ENCODE results near the gene CDS2.

Gene CDS2

DNA sequence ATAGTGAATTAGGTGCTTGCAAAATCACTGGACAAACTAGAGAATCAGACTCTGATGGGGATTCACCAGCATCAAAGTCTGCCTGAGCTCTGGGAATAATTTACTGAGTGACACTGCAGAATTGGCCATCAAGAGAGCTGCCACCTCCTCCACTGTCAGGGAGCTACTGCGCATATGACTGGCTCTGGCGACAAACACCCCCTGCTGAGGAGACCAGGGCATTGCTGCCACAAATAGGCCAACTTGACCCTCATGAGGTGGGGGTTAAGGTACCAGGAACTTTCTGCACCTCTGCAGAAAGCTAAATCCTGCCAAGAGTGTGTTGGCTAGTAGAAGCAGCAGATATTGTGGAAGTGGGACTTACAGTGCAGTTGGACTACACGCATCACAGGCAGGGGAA lies 88.0 kb downstream of the CDS2 start:
- no peak for DNase-seq

DNA sequence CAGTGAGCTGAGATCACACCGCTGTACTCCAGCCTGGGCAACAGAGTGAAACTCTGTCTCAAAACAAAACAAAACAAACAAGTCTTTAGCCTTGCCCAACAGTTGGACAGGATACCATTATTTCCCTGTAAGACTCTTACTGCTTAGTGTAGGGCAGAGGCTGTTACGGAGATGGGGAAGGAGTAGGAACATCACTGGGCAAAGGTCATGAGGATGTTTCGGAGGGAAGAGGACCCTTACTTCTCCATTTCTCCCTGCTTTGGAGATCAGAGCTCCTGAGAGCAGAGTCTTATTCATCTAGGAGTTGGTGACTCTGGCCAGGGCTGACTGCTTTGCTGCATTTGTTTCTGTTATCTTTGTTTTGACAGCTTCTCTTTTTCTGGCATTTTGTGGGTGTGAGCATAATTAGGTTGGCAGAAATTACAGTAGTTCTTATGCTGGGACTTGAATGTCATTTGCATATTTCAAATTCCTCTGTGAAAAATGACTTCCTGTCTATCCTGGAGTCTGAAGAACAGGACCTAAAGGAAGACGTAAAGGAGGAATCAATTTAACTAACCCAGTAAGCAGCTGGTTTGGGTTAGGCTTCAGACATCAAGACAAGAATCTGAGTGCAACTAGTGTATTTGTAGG lies 89.0 kb downstream of the CDS2 start:
- peak; percentile 39 to 52 (median 41) for DNase-seq

DNA sequence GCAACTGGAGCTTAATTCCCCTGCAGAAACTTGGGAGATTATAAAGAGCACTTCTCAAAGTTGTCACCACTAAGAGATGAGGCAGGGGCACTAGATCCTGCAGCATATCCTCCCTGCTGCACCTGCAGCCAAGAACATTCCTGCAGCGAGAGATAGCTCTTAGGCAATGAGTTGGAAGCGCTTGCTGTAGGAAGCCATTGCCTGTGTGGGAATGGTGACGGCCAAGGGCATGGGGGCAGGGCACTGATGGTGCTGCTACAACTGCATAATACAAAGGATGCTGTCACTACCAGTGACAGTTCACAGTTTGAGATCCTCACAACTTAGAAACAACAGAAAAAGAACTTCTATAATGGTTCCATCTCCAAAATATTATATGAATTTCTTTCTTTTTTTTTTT lies 89.9 kb downstream of the CDS2 start:
- DNase-seq = no peak

DNA sequence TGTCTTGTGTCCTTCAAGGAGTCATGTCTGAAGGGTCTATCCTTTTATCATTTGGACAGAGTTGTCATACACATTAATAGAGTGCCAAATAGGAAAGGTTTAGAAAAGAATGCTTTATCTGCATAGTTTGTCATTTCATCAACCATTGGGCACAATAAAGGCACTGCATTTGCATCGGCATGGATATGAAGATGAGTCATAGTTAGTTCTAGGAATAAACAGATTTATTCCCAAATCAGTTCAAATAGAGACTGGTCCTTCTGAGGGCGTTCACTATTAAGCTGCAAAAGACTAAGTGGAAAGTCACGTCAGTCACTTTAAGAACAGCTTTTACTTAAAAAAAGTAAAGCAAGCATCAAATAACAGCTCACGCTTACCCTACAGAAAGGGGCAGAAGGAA lies 90.8 kb downstream of the CDS2 start:
- no peak for DNase-seq

DNA sequence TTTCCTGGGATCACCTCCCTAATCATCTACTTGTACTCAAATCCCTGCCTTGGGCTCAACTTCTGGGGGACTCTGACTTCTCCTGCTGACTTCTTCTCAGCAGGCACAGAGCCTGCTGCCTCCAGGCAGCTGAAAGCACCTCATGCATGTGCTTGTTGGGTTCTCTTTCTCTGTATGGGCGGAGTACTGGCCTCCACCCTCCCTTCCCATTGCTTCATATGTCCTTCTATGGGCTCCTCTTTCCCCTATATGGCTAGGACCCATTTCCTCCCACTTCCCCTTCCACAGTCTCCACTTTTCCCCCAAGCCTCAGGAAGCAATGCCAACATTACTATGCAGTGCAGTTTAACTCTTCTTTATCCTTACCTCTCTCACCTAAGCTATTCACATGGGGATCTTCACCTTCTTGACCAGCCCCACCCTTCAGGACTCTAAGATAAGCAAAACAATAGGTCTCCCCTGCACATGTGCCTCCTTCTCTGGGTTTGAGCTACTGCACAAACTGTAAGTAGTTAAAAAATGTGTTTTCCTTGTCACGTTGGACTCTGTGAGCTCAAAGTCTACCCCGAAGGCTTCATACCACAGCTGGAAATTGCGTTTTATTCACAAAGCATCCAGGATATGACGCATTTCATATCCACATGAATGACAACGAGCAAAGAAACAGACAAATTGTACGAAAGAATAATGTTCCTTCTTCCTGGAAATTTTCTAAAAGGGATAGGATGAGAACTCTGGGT lies 93.7 kb downstream of the CDS2 start:
- DNase-seq = no peak

DNA sequence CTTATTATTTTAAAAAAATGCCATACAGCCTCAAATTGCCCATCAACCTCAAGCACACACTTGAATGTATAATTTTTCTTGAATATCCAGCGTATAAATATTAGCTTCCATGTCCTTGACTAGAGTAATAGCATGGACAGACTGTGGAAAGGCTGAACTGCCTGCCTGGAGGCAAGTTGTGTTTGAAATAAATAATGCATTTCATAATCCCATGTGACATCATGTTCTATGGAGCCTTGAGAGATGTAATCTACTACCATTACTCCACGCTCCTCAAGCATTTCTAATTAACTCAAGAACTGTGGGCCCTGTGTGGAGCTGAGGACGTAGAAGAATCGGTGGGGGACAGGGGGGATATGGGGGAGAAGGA lies 94.2 kb downstream of the CDS2 start:
- no peak for DNase-seq

DNA sequence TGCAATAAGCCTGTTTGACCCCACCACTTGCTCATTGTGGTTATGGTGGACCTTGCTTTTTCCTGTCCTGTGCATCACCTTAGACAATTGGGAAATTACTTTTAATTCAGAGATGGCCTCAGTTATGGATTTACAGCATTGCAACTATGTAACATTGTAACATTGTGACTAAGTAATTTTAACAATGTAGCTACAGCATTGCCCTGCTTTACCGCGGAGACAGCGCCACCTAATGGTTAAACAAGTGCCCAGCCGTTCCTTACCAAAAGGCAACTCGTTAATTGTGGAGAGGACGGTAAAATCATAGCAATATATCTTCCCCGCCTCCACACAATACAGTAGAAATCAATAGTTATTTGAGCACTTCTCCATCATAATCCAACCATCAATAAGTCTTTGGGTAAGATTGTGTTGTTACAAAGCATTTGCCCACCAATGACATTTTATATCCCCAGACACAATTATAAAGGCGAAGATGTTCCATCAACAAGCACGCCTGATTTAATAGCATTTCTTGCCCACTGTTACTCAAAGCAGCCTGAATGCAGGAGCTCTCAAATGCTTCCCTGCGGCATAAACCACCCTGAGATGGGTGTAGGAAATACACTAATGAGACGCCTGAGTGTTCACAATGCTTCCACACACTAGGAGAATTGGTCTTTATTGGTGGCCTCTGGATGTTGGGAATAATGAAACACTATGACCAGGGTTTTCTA lies 96.3 kb downstream of the CDS2 start:
- DNase-seq = peak; percentile 78 to 84 (median 84)

DNA sequence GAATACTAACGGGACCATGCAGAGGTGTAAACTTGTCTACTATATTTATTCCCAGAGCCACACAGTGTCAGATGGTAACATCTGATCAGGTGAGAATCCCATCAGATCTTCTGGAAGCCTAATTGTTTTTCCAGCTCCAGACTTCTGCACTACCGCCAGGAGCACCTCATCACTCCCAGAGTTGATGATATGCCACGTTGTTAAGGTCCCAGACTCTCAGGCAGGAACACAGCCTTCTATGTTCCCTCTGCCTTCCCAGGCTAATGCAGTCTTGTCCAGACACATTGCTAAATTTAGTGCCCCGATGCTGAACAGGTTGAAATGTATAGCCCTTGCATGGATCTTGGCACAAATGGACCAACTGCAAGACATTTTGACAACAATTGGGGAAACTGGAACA lies 103.7 kb downstream of the CDS2 start:
- no peak for DNase-seq

DNA sequence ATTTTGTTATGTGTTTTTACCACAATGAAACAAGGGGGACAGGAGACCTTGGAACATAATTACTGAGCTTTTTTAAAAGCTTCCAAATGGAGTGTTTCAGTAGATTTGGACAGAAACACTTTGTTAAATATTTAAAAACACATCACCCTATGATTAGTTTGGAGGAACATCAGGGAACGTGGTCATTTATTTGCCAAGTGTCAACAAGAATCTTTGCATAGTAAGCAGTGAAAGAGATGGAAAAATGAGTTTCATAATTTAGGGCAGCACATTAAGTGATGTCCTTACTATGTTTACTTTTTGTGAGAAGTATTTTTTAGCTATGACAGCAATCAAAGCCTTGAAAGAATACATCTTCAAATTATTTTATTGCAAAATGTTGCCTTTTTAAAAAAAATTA lies 107.3 kb downstream of the CDS2 start:
- peak in 1 of 3 donors; percentile 16 for DNase-seq

DNA sequence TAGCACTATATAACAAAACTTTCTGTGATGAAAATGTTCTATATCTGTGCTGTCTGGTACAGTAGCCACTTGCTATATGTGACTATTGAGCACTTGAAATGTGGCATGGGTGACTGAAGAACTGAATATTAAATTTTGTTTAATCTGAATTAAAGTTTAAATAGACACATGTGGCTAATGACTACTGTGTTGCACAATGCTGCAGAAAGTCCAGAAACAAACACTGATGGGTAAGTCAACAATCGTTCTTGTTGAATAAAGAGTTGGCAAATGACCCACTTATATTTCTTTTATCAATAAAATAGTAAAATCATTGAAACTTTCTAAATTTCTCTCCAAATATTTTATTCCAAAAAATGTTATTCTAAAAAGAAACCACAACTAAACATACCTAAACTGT lies 108.2 kb downstream of the CDS2 start:
- DNase-seq = no peak

Data from suppressor macrophage treated with lipopolysaccharide for 1 hour (primary cell).